ENCODE measurements around the gene EPHA7.

EPHA7 gene

GRCh38 chr6:93235775-93236174 is 183.6 kb downstream of the EPHA7 start:
- DNase-seq, result no peak

GRCh38 chr6:93226822-93227221 is 192.5 kb downstream of the EPHA7 start:
- no peak for DNase-seq

- no peak for DNase-seq
These were observed 197.1 kb downstream of the EPHA7 start for GRCh38 chr6:93222071-93222851.

- no peak for DNase-seq
These were observed 199.9 kb downstream of the EPHA7 start for GRCh38 chr6:93219447-93219846.

DNA sequence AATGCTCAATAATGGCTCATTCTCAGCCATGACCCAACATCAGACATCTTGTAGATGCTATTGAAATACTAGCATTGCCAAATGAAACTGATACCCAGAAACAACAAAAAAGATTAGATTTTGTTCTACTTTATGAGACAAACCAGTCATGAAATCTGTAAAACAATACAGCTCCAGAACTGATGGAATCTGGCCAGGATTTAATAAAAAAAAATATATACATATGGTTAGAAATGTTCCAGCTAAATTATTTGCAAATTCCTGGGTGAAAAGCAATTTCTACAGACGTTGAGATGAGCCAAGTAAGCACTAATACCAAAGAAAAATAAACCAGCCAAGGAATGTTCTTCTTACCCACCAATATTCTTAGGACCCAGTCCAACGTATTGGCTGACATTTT is 201.3 kb downstream of the EPHA7 start:
- no peak for DNase-seq

- DNase-seq, result no peak
These were observed 206.3 kb downstream of the EPHA7 start for GRCh38 chr6:93213028-93213427.

DNA sequence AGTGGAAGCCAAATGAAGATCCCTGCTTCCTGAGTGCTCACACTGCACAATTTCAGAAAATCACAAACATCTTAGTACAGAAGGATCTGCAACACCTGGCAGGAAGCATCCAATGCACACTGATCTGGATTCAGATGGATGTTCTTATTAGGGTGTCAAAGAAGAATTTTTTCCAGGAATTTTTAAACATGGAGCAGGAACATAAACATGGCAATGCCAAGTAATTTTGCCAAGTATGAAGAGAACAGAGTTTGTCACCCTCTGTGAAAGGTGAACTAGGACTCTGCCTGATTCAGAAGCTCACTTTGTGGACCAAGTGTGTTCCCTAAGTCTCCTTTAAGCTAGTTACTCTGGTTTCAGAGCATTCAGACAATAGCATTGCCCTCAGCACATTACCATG is 208.5 kb downstream of the EPHA7 start:
- DNase-seq, result no peak

DNA sequence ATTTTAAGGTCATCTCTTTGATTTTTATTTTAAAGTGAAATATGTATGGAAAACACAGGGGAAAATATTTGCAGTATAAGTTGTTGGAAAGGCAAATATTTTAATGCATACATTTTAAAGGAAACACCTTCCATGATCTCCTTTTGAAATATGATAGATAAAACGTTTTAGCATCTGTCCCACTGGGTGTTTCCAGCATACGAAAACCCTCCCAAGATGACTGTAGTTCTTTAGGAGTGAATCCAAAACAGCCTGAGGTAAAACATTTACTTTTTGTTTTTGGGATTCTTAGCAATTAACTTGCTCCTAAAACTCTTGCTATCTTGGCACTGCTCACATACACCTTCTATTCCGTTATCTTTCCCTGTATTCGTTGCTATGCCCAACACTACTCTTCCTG is 210.0 kb downstream of the EPHA7 start:
- no peak for DNase-seq

- no peak for DNase-seq
These were observed 222.9 kb downstream of the EPHA7 start for GRCh38 chr6:93196406-93196970.

- DNase-seq, result no peak
These were observed 224.9 kb downstream of the EPHA7 start for GRCh38 chr6:93194480-93194879.

GRCh38 chr6:93193868-93194267 is 225.5 kb downstream of the EPHA7 start:
- DNase-seq, result no peak
